ENCODE results near the gene SPC25. TPM values are rescaled to one million over a fixed set of nuclear protein-coding genes. Genes with fewer than 3 reads are reported as not detected.

SPC25 gene
- total and polyA plus RNA-seq, 2 experiments from 2014 or later: 23.4 to 72.7 TPM

DNA sequence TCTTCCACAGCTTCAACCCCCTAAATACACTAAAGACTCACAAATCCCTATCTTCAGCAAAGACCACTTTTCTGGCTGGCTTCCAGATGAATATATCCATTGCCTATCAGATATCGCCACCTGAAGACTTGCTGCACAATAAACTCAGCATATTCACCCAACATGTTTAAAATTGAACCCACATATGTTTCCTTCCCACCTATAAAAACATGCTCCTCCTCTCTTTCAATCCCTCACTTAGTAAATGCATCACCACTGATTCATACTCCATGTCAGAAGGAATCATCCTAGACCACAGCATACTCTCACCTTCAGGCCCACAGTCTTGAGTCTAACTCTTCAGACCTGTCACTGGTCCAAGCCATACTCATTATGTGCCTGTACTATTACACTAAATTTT, 5.3 kb downstream of the SPC25 start:
- Mint-ChIP-seq H3K36me3 (ENCODE audit: low read depth) (peaks cover 26% of the 10 kb centered on the region), H3K4me1 (peaks cover 5% of the 10 kb centered on the region; the same call in 1 of the 3 replicates), H3K27me3 (ENCODE audit: insufficient read depth, low read depth, poor library complexity) (no peaks in the 10 kb centered on the region), H3K9me3 (no peaks in the 10 kb centered on the region), H3K4me3 (no peak overlapping the region), H3K27ac (no peak overlapping the region)
- no peak for TF ChIP-seq CREB1 (CRISPR knock-in tag; IDR thresholded peaks at IDR 0.05; ENCODE audit: low read depth)
- TF ChIP-seq CTCF (conservative IDR thresholded peaks at IDR 0.05; ENCODE audit: low read depth in 2 of 2): no peak
- TF ChIP-seq, protein P1, sequence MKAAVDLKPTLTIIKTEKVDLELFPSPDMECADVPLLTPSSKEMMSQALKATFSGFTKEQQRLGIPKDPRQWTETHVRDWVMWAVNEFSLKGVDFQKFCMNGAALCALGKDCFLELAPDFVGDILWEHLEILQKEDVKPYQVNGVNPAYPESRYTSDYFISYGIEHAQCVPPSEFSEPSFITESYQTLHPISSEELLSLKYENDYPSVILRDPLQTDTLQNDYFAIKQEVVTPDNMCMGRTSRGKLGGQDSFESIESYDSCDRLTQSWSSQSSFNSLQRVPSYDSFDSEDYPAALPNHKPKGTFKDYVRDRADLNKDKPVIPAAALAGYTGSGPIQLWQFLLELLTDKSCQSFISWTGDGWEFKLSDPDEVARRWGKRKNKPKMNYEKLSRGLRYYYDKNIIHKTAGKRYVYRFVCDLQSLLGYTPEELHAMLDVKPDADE (IDR thresholded peaks at IDR 0.05): no peak
- TF ChIP-seq EZH2phosphoT487 (IDR thresholded peaks at IDR 0.05; ENCODE audit: unreplicated experiment): no peak
- TF ChIP-seq ZNF331 (CRISPR knock-in tag; IDR thresholded peaks at IDR 0.05; ENCODE audit: low read depth): no peak
- no peak for TF ChIP-seq JUNB (IDR thresholded peaks at IDR 0.05; ENCODE audit: unreplicated experiment)
- no peak for TF ChIP-seq STAT1 (IDR thresholded peaks at IDR 0.05; ENCODE audit: unreplicated experiment)
- TF ChIP-seq ZNF462 (CRISPR knock-in tag; IDR thresholded peaks at IDR 0.05): no peak
- TF ChIP-seq NANOG (IDR thresholded peaks at IDR 0.05; ENCODE audit: borderline replicate concordance): no peak
- no peak for TF ChIP-seq EZH2 (IDR thresholded peaks at IDR 0.05; ENCODE audit: low read depth, unreplicated experiment)
- TF ChIP-seq ZNF114 (CRISPR knock-in tag; IDR thresholded peaks at IDR 0.05): no peak
- no peak for TF ChIP-seq REST (IDR thresholded peaks at IDR 0.05; ENCODE audit: unreplicated experiment)
- Histone ChIP-seq H2AFZ (no peak overlapping the region), H3K79me2 (replicated peaks; ENCODE audit: insufficient read depth) (peaks cover 13% of the 10 kb centered on the region), H4K20me1 (replicated peaks; ENCODE audit: insufficient read depth) (no peaks in the 10 kb centered on the region), H3K27ac (ENCODE audit: low read depth) (no peak overlapping the region), H3K4me3 (no peak overlapping the region), H3K4me1 (ENCODE audit: insufficient read depth) (peaks cover 6% of the 10 kb centered on the region; the same call in 1 of the 2 replicates), H3K27me3 (ENCODE audit: insufficient read depth) (no peaks in the 10 kb centered on the region), H3F3A (replicated peaks; ENCODE audit: low read depth) (no peaks in the 10 kb centered on the region), H3K4me2 (no peak overlapping the region), H3K36me3 (ENCODE audit: insufficient read depth) (no peaks in the 10 kb centered on the region), H3K9me2 (ENCODE audit: insufficient read depth) (no peaks in the 10 kb centered on the region)
- ATAC-seq: no peak
- DNase-seq (ENCODE audit: low spot score): no peak
